Loucy (cell line): ENCODE data around the gene CIB2.

Source experiments
- H2AFZ ChIP-seq: fragments of 200-600 bp; sonication (generic); 2 replicates; pipeline ENCODE4 v1.6.0; 2016; ENCODE audit warnings: antibody characterized with exemption, mild to moderate bottlenecking, low read length, moderate library complexity
- H3F3A ChIP-seq: fragments of 200-600 bp; 2 replicates; pipeline ENCODE4 v1.6.0; 2016; ENCODE audit warnings: antibody characterized with exemption, low read depth, mild to moderate bottlenecking
- H3K27me3 ChIP-seq: fragments of 200-600 bp; sonication (generic); 2 replicates; pipeline ENCODE4 v1.6.1; 2014; ENCODE audit warnings: low read length, mild to moderate bottlenecking; ENCODE audit not compliant: insufficient read depth, poor library complexity, severe bottlenecking
- H3K36me3 ChIP-seq: fragments of 200-600 bp; sonication (generic); 2 replicates; pipeline ENCODE4 v1.6.1; 2016; ENCODE audit warnings: low read length; ENCODE audit not compliant: insufficient read depth
- H3K4me1 ChIP-seq: fragments of 200-600 bp; sonication (generic); 2 replicates; pipeline ENCODE4 v1.5.1; 2014; ENCODE audit warnings: low read length, mild to moderate bottlenecking; ENCODE audit not compliant: insufficient read depth, poor library complexity, severe bottlenecking
- H3K4me2 ChIP-seq: fragments of 200-600 bp; sonication (generic); 2 replicates; pipeline ENCODE4 v1.6.0; 2014; ENCODE audit warnings: antibody characterized with exemption, low read length, low read depth, mild to moderate bottlenecking; ENCODE audit not compliant: poor library complexity, severe bottlenecking
- H3K4me3 ChIP-seq: fragments of 200-600 bp; sonication (generic); 2 replicates; pipeline ENCODE4 v1.5.1; 2014; ENCODE audit warnings: low read length, mild to moderate bottlenecking, mixed read lengths; ENCODE audit not compliant: poor library complexity, severe bottlenecking
- H3K79me2 ChIP-seq: fragments of 200-600 bp; sonication (generic); 2 replicates; pipeline ENCODE4 v1.6.1; 2014; ENCODE audit warnings: low read length; ENCODE audit not compliant: insufficient read depth
- H3K9ac ChIP-seq: fragments of 200-600 bp; sonication (generic); 2 replicates; pipeline ENCODE4 v1.6.0; 2014; ENCODE audit warnings: mild to moderate bottlenecking, low read depth, low read length, moderate library complexity; ENCODE audit not compliant: poor library complexity, severe bottlenecking
- H3K9me2 ChIP-seq: fragments of 200-600 bp; sonication (generic); replicated peaks from 2 replicates; pipeline ENCODE4 v1.6.1; 2016; ENCODE audit warnings: low read depth, low read length, mixed read lengths
- H3K9me3 ChIP-seq: fragments of 200-600 bp; sonication (generic); 2 replicates; pipeline ENCODE4 v1.6.1; 2014; ENCODE audit warnings: mild to moderate bottlenecking, antibody characterized with exemption, low read length, low read depth; ENCODE audit not compliant: insufficient read depth
- H4K20me1 ChIP-seq: fragments of 200-600 bp; sonication (generic); 2 replicates; pipeline ENCODE4 v1.6.0; 2014; ENCODE audit warnings: antibody characterized with exemption, low read length, mild to moderate bottlenecking; ENCODE audit not compliant: insufficient read depth, poor library complexity, severe bottlenecking
- EZH2phosphoT487 ChIP-seq: fragments of 200-600 bp; IDR thresholded peaks from 2 replicates; pipeline ENCODE4 v1.6.1; 2018; ENCODE audit warnings: antibody characterized with exemption, mild to moderate bottlenecking, moderate library complexity, borderline replicate concordance
- TF ChIP-seq, protein P1 (sequence below): fragments of 200-600 bp; sonication (generic); conservative IDR thresholded peaks from 2 replicates; pipeline ENCODE4 v1.5.1; 2014; ENCODE audit warnings: mild to moderate bottlenecking, antibody characterized with exemption, low read length

CIB2 gene

GRCh38 chr15:78083687-78084448 lies 47.4 kb downstream of the CIB2 start:
- TF ChIP-seq, protein P1, sequence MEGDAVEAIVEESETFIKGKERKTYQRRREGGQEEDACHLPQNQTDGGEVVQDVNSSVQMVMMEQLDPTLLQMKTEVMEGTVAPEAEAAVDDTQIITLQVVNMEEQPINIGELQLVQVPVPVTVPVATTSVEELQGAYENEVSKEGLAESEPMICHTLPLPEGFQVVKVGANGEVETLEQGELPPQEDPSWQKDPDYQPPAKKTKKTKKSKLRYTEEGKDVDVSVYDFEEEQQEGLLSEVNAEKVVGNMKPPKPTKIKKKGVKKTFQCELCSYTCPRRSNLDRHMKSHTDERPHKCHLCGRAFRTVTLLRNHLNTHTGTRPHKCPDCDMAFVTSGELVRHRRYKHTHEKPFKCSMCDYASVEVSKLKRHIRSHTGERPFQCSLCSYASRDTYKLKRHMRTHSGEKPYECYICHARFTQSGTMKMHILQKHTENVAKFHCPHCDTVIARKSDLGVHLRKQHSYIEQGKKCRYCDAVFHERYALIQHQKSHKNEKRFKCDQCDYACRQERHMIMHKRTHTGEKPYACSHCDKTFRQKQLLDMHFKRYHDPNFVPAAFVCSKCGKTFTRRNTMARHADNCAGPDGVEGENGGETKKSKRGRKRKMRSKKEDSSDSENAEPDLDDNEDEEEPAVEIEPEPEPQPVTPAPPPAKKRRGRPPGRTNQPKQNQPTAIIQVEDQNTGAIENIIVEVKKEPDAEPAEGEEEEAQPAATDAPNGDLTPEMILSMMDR: no peak
- TF ChIP-seq EZH2phosphoT487: no peak
- Histone ChIP-seq H3K4me3 (peak overlapping the region; percentile 1), H3K4me2 (peak overlapping the region; percentile 47), H3K36me3 (no peaks in the 10 kb centered on the region), H3K9me2 (no peaks in the 10 kb centered on the region), H2AFZ (no peak overlapping the region), H3K27me3 (no peaks in the 10 kb centered on the region), H3K9me3 (no peaks in the 10 kb centered on the region), H3K4me1 (peaks cover 19% of the 10 kb centered on the region), H3F3A (no peaks in the 10 kb centered on the region), H3K9ac (peak overlapping the region; percentile 55), H4K20me1 (no peaks in the 10 kb centered on the region), H3K79me2 (no peaks in the 10 kb centered on the region)

DNA sequence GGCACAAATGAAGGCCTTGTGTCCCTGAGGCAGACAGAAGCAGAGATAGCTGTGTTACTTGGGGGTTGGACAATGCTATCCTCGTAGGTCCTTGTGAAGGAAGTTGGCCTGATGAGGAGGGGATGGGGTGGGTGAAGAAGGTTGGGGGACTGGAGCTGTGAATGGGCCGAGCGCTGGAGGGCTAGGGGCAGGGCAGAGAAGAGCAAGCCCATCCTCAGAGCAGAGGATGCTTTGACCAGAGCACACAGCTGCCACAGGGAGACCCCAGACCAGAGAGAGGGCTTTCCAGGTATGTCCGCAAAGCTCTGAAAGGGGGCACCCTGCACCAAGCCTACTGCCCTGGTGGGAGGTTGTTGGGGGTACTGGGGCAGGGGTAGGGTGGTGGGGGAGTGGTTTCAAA lies 48.1 kb downstream of the CIB2 start:
- H3K9me2 ChIP-seq: no peaks in the 10 kb centered on the region
- no peaks in the 10 kb centered on the region for H3K9me3 ChIP-seq
- TF ChIP-seq, protein P1: no peak
- TF ChIP-seq EZH2phosphoT487: no peak
- no peaks in the 10 kb centered on the region for H3K36me3 ChIP-seq
- H3F3A ChIP-seq: no peaks in the 10 kb centered on the region
- no peak overlapping the region for H2AFZ ChIP-seq
- H3K4me3 ChIP-seq: no peak overlapping the region
- H3K4me2 ChIP-seq: no peak overlapping the region
- no peaks in the 10 kb centered on the region for H3K79me2 ChIP-seq
- H3K27me3 ChIP-seq: no peaks in the 10 kb centered on the region
- H4K20me1 ChIP-seq: no peaks in the 10 kb centered on the region
- H3K9ac ChIP-seq: peak overlapping the region; percentile 34
- peaks cover 20% of the 10 kb centered on the region for H3K4me1 ChIP-seq

DNA sequence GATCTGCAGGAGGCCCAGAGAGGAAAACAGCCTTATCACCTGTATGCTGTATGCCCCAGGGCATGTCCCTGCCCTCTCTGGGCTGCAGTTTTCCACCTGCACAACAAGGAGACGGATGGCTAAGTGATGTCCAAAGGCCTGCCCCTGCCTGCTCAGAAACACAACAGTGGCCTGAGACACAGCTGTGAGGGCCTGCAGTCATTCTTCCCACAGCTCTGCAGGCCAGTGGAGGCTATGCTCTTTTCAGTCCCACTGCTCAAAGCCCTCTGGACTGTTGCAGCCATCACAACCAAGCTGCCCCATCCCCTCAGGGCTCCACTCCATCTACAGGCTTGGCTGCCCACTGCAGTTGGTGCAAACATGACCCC lies 48.5 kb downstream of the CIB2 start:
- peaks cover 2% of the 10 kb centered on the region; the same call in 1 of the 2 replicates for H3K79me2 ChIP-seq
- H3K9me2 ChIP-seq: no peaks in the 10 kb centered on the region
- no peak overlapping the region for H3K4me3 ChIP-seq
- peaks cover 25% of the 10 kb centered on the region for H3K4me1 ChIP-seq
- no peak overlapping the region for H2AFZ ChIP-seq
- peak overlapping the region; percentile 34 for H3K9ac ChIP-seq
- no peak overlapping the region for H3K4me2 ChIP-seq
- H3K27me3 ChIP-seq: no peaks in the 10 kb centered on the region
- no peaks in the 10 kb centered on the region for H3F3A ChIP-seq
- no peaks in the 10 kb centered on the region for H4K20me1 ChIP-seq
- no peaks in the 10 kb centered on the region for H3K9me3 ChIP-seq
- no peaks in the 10 kb centered on the region for H3K36me3 ChIP-seq
- TF ChIP-seq, protein P1: no peak
- TF ChIP-seq EZH2phosphoT487: no peak
